ENCODE data around the gene MAPK6.

MAPK6 gene

DNA sequence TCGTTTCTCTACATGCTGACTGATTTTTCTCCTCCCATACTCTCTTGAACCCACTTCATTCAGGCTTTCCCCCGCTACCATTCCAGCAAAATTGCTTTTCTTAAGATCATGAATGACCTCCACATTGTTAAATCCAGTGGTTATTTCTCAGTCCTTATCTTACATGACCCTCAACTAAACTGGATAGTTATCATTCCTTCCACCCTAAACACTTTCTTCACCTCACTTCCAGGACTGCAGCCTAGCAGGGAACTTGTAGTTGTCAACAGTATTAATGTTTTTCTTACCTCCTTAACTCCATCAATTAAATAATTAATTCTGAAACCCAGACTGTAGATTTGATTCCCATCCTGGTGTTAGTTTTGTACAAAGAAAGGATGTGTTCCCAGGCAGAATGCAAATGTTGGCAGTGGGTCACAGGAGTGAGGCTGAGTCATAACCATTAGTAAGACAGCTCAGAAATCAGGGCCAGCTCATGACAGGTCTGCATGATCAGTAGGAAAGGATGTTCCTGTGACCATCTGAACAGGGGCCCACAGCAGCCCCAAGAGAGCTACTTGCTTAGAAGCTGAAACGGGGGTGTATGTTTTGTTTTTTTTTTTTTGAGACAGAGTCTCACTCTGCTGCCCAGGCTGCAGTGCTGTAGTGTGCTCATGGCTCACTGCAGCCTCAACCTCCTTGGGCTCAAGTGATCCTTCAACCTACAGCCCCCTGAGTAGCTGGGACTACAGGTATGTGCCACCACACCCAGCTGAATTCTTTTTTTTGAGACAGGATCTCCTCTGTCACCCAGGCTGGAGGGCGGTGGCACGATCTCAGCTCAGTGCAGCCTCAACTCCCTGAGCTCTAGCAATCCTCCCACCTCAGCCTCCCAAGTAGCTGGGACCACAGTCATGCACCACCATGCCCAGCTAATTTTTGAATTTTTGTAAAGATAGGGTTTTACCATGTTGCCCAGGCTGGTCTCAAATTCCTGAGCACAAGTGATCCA lies 84.5 kb downstream of the MAPK6 start:
- no peak overlapping the region for H3K27ac ChIP-seq (ENCODE audit: insufficient read depth, low read depth, low read length, poor library complexity, severe bottlenecking)
- no peaks in the 10 kb centered on the region for H3K4me1 ChIP-seq (ENCODE audit: control insufficient read depth, insufficient read depth, low read length)
- WGBS, 2 experiments: 88 to 90% methylated on average over 5 of the region's 5 CpGs

DNA sequence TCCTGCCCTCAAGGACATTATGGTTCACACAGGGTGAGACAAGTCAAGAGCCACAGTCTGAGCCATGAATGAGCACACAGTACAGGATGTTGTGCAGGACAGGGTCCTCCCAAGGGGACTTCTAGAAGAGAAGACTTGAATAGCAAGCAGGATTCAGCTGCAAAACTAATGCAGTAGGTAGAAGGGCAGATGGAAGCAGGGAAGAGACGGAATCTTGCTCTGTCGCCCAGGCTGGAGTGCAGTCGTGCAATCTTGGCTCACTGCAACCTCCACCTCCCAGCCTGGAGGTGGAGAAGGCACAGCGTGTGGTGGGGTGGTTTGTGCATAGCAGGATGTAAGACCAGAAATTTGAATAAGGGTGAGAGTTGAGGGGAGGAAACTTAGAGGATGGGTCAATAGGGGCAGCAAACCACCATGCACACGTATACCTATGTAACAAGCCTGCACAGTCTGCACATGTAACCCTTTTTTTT lies 85.5 kb downstream of the MAPK6 start:
- no peaks in the 10 kb centered on the region for H3K4me1 ChIP-seq (ENCODE audit: control insufficient read depth, insufficient read depth, low read length)
- 91 to 94% methylated on average over 4 to 5 of the region's 5 CpGs for whole genome bisulfite sequencing, 2 experiments
- no peaks in the 10 kb centered on the region for H3K27me3 ChIP-seq (ENCODE audit: control insufficient read depth, insufficient read depth, low read length, poor library complexity, severe bottlenecking)
- H3K27ac ChIP-seq (ENCODE audit: insufficient read depth, low read depth, low read length, poor library complexity, severe bottlenecking): no peak overlapping the region
- no peaks in the 10 kb centered on the region for H3K36me3 ChIP-seq (ENCODE audit: control insufficient read depth, insufficient read depth, low read length)
- H3K9me3 ChIP-seq (ENCODE audit: control insufficient read depth, low read length): no peaks in the 10 kb centered on the region
- H3K4me3 ChIP-seq (ENCODE audit: insufficient read depth, low read depth, low read length): no peak overlapping the region

More for the DNA sequence above, 84.5 kb downstream of the MAPK6 start:
- no peaks in the 10 kb centered on the region for H3K27me3 ChIP-seq (ENCODE audit: control insufficient read depth, insufficient read depth, low read length, poor library complexity, severe bottlenecking)
- no peak overlapping the region for H3K4me3 ChIP-seq (ENCODE audit: insufficient read depth, low read depth, low read length)
- no peaks in the 10 kb centered on the region for H3K9me3 ChIP-seq (ENCODE audit: control insufficient read depth, low read length)
- H3K36me3 ChIP-seq (ENCODE audit: control insufficient read depth, insufficient read depth, low read length): no peaks in the 10 kb centered on the region

DNA sequence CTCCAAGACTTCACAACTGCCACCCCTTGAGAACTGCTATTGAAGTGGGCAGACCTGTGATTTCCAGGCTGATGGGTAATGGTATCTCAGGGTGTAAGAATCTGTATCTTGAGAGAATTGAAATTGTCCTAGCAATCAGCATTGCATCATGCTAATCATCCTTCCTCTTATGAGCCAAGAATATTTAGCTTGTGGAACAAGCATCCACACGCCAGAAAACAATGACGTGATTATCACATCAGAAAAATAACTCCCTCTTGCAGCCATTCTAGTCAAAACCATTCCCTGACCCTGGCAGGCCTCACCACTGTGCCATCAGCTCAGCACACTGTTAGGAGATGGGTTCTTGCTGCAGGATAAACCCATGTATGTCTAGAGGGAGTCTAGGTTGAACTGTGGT lies 86.8 kb downstream of the MAPK6 start:
- Histone ChIP-seq H3K27me3 (ENCODE audit: control insufficient read depth, insufficient read depth, low read length, poor library complexity, severe bottlenecking) (peaks cover 5% of the 10 kb centered on the region), H3K9me3 (ENCODE audit: control insufficient read depth, low read length) (no peaks in the 10 kb centered on the region), H3K4me3 (ENCODE audit: insufficient read depth, low read depth, low read length) (no peak overlapping the region), H3K36me3 (ENCODE audit: control insufficient read depth, insufficient read depth, low read length) (no peaks in the 10 kb centered on the region), H3K4me1 (ENCODE audit: control insufficient read depth, insufficient read depth, low read length) (no peaks in the 10 kb centered on the region), H3K27ac (ENCODE audit: insufficient read depth, low read depth, low read length, poor library complexity, severe bottlenecking) (no peak overlapping the region)
- 86 to 96% methylated on average over 2 of the region's 2 CpGs for WGBS, 2 experiments

DNA sequence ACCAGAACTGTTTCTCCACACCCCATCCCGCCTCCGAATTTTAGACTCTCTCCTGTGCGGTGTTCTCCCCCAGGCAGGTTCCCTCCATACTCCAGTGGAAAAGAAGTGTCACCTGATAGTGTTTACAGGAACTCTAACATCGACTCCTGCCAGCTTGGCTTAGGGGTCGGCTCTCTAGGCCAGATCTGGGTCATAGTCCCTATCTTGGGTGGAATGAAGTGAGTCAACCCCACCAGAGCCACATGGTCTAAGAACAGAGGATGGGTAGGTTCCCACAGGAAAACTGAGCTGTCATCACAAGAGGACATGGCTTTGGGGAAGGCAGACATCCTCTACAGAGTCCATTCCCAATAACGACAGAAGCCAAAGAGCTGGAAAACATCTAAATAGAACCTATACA lies 87.6 kb downstream of the MAPK6 start:
- no peak overlapping the region for H3K27ac ChIP-seq (ENCODE audit: insufficient read depth, low read depth, low read length, poor library complexity, severe bottlenecking)
- no peaks in the 10 kb centered on the region for H3K4me1 ChIP-seq (ENCODE audit: control insufficient read depth, insufficient read depth, low read length)
- no peak overlapping the region for H3K4me3 ChIP-seq (ENCODE audit: insufficient read depth, low read depth, low read length)
- 79 to 85% methylated on average over 6 of the region's 6 CpGs for WGBS, 2 experiments
- no peaks in the 10 kb centered on the region for H3K36me3 ChIP-seq (ENCODE audit: control insufficient read depth, insufficient read depth, low read length)
- peaks cover 13% of the 10 kb centered on the region for H3K27me3 ChIP-seq (ENCODE audit: control insufficient read depth, insufficient read depth, low read length, poor library complexity, severe bottlenecking)
- no peaks in the 10 kb centered on the region for H3K9me3 ChIP-seq (ENCODE audit: control insufficient read depth, low read length)

DNA sequence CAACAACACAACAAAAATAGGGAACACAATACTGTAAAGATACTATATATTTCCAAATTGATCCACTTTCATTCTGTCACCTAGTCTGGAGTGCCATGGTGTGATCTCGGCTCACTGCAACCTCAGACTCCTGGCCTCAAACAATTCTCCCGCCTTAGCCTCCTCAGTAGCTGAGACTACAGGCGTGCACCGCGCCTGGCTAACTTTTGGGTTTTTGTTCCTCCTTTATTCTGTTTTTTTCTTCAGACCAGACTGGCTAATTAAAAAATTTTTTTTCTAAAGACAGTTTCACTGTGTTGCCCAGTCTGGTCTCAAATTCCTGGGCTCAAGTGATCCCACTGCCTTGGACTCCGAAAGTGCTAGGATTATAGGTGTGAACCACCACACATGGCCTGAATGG lies 88.2 kb downstream of the MAPK6 start:
- Histone ChIP-seq H3K9me3 (ENCODE audit: control insufficient read depth, low read length) (no peaks in the 10 kb centered on the region), H3K4me1 (ENCODE audit: control insufficient read depth, insufficient read depth, low read length) (no peaks in the 10 kb centered on the region), H3K27ac (ENCODE audit: insufficient read depth, low read depth, low read length, poor library complexity, severe bottlenecking) (no peak overlapping the region), H3K27me3 (ENCODE audit: control insufficient read depth, insufficient read depth, low read length, poor library complexity, severe bottlenecking) (peaks cover 19% of the 10 kb centered on the region), H3K36me3 (ENCODE audit: control insufficient read depth, insufficient read depth, low read length) (no peaks in the 10 kb centered on the region), H3K4me3 (ENCODE audit: insufficient read depth, low read depth, low read length) (no peak overlapping the region)
- 95% methylated on average over 6 of the region's 6 CpGs for WGBS, 2 experiments

DNA sequence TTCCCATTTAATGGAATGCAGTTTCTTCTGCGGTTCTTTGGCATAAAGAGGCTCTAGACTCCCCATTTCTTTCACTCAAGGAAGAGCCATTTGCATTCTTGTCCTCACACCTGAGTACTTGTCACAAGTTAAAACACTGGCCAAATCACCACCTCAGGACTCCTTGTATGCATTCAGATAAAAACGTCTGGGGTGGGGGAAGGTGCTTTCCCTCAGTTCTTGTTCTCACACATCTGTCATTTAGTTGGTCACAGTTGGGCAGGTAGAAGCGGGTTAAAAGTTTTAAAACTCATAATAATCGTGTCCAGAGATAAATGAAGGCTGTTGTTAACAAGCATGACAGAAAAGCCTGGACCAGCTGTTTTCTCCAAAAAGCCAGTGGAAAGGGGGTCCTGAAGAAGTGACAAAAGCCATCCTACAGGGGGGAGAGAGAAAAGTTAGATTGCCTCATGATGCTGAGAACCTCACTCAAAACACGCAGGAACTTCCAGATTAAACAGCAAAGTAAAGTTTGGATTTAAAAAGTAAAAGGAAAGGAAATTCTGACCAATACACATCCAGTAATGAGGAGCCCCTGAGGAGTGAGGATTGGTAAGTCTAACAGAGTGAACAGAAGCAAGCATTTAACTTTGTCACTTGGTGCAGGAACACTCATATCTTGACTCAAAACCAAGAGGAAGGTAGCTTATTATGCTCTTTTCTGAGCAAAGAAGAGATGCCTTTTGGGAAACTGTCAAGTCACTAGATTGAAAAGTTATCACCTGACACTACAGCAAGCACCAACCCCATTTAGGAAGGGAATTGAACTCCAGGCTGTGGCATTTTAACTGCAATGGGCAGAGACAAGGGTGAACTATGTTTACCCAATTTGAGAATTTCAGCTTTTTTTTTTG lies 90.8 kb downstream of the MAPK6 start:
- H3K9me3 ChIP-seq (ENCODE audit: control insufficient read depth, low read length): no peaks in the 10 kb centered on the region
- no peak overlapping the region for H3K27ac ChIP-seq (ENCODE audit: insufficient read depth, low read depth, low read length, poor library complexity, severe bottlenecking)
- H3K4me3 ChIP-seq (ENCODE audit: insufficient read depth, low read depth, low read length): no peak overlapping the region
- WGBS, 2 experiments: 71 to 84% methylated on average over 4 to 5 of the region's 5 CpGs
- no peaks in the 10 kb centered on the region for H3K4me1 ChIP-seq (ENCODE audit: control insufficient read depth, insufficient read depth, low read length)
- H3K27me3 ChIP-seq (ENCODE audit: control insufficient read depth, insufficient read depth, low read length, poor library complexity, severe bottlenecking): peaks cover 38% of the 10 kb centered on the region
- H3K36me3 ChIP-seq (ENCODE audit: control insufficient read depth, insufficient read depth, low read length): no peaks in the 10 kb centered on the region

DNA sequence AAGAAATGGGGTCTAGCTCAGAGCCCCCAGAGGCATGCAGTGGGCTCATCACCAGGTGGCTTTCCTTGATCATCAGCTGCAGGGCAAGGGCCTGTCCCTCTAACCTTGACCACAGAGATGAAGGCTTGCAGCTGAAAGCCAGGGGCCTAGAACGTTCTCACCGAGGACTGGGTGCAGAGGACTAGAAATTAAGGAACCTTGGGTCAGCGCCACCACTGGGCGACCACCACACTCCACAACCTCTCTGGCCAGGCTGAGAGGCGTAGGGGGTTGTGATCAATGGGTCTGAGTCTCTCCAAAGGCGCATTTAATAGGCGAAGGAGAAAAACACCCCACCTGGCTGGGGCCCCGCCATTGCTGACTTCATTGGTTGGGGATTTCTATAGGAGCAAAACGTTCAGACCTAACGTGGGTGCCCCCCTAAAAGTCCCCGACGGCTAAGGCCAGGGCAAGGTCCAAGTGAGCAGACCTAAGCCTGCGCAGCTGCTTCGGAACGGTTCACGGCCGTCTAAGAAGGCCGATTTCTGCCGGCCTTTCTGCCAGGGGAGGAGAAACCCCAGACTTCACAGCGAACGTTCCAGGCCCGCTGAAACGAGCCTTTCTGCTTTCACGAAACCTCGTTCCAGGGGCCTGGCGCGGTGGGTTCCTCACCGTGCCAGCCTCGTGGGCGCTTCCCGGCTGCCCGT lies 92.6 kb downstream of the MAPK6 start:
- Histone ChIP-seq H3K4me3 (ENCODE audit: insufficient read depth, low read depth, low read length) (peak overlapping the region; percentile 37), H3K27me3 (ENCODE audit: control insufficient read depth, insufficient read depth, low read length, poor library complexity, severe bottlenecking) (peaks cover 38% of the 10 kb centered on the region)
- 70 to 71% methylated on average over 32 of the region's 32 CpGs for WGBS, 2 experiments

DNA sequence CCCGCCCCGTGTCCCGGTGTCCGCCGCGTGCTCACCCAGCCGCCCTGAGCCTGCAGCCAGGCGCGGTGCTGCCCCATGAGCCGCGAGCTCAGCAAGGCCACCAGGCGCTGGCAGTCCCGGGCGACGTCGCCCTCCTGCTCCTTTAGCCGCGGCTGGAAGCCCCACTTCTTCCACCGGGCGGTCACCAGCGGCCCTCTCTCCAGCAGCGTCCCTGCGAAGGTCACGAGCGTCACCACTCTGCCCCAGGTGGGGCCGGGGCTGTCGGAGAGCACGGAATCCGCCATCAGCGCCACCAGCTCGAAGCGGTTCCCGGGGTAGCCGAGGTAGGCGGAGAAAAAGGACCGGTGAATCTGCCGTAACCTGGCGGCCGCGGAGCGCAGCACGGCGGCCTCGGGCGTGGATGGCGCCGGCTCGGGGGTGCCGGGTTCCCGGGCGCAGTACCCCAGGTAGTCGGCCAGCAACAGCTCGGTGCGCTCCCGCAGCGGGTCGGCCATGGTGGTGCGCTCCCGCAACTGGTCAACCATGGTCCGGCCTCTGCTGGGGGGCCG lies 93.3 kb downstream of the MAPK6 start:
- Histone ChIP-seq H3K9me3 (ENCODE audit: control insufficient read depth, low read length) (no peaks in the 10 kb centered on the region), H3K27me3 (ENCODE audit: control insufficient read depth, insufficient read depth, low read length, poor library complexity, severe bottlenecking) (peaks cover 38% of the 10 kb centered on the region), H3K36me3 (ENCODE audit: control insufficient read depth, insufficient read depth, low read length) (no peaks in the 10 kb centered on the region), H3K27ac (ENCODE audit: insufficient read depth, low read depth, low read length, poor library complexity, severe bottlenecking) (no peak overlapping the region), H3K4me3 (ENCODE audit: insufficient read depth, low read depth, low read length) (peak overlapping the region; percentile 37), H3K4me1 (ENCODE audit: control insufficient read depth, insufficient read depth, low read length) (no peaks in the 10 kb centered on the region)
- whole genome bisulfite sequencing, 2 experiments: 18 to 19% methylated on average over 61 of the region's 61 CpGs

More for the DNA sequence above, 92.6 kb downstream of the MAPK6 start:
- H3K27ac ChIP-seq (ENCODE audit: insufficient read depth, low read depth, low read length, poor library complexity, severe bottlenecking): no peak overlapping the region
- H3K4me1 ChIP-seq (ENCODE audit: control insufficient read depth, insufficient read depth, low read length): no peaks in the 10 kb centered on the region
- no peaks in the 10 kb centered on the region for H3K36me3 ChIP-seq (ENCODE audit: control insufficient read depth, insufficient read depth, low read length)
- no peaks in the 10 kb centered on the region for H3K9me3 ChIP-seq (ENCODE audit: control insufficient read depth, low read length)

DNA sequence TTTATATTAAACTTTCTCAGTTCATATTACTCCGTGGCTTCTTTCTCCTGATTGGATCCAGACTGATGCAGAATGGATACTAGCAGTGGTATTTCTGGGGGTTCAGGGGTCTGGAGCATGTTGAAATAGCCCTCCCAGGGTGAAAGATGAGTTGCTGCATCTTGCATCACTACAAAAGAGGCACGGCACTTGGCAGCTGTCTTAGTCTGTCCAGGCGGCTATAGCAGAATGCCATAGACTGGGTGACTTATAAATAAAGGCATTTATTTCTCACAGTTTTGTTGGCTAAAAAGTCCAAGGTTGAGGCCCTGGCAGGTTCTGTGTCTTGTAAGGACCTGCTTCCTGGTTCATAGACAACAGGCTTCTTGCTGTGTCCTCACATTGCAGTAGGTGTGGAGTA lies 94.2 kb downstream of the MAPK6 start:
- Histone ChIP-seq H3K4me3 (ENCODE audit: insufficient read depth, low read depth, low read length) (no peak overlapping the region), H3K27me3 (ENCODE audit: control insufficient read depth, insufficient read depth, low read length, poor library complexity, severe bottlenecking) (peaks cover 38% of the 10 kb centered on the region), H3K27ac (ENCODE audit: insufficient read depth, low read depth, low read length, poor library complexity, severe bottlenecking) (no peak overlapping the region), H3K4me1 (ENCODE audit: control insufficient read depth, insufficient read depth, low read length) (no peaks in the 10 kb centered on the region), H3K9me3 (ENCODE audit: control insufficient read depth, low read length) (no peaks in the 10 kb centered on the region), H3K36me3 (ENCODE audit: control insufficient read depth, insufficient read depth, low read length) (no peaks in the 10 kb centered on the region)
- 97% methylated on average over 3 of the region's 3 CpGs for WGBS, 2 experiments
